NCI-H2107 treated with DMSO at 0.1 percent for 48 hours (cell line): Measurements from ENCODE around the gene WDFY3.
"Not testable (repeated sequence)": the region's sequence is repeated elsewhere in the genome, so short reads cannot be mapped to it uniquely, and the experiment has no call there.

Experiments used
- DNase-seq: peaks from one replicate; lab custom pipeline; 2025; ENCODE audit not compliant: unreplicated experiment; lab: John Stamatoyannopoulos, UW

Gene WDFY3

DNA sequence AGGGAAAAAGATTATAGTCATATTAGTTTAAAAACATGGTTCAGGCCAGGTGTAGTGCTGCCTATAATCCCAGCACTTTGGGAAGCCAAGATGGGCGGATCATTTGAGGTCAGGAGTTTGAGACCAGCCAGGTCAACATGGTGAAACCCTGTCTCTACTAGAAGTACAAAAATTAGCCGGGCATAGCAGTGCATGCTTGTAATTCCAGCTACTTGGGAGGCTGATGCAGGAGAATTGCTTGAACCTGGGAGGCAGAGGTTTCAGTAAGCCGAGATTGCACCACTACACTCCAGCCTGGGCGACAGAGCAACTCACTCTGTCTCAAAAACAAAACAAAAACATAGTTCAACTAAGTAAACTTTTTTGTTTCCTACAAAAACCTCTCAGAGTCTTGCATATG, 283.8 kb downstream of the WDFY3 start:
- DNase-seq: not testable (repeated sequence)

GRCh38 chr4:84681486-84682274, 284.8 kb downstream of the WDFY3 start:
- DNase-seq: no peak

DNA sequence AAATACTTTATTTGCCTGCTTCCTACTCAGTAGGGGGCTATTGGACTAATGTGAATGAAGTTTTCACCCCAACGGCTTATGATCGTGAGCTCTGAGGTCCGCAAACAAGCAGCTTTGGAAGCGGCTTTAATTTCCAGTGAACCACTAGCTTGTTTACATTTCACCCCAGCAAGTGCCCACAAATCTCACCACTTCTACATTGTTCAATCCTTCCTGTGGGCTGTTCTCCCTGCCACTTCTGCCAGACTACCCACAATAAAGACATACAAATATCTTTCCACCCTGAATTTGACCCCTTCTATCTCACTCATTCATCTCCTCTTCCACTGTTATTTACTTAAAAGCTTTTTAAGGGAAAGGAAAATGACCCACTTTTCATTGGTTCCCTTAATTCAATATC, 285.5 kb downstream of the WDFY3 start:
- peak; percentile 36 for DNase-seq

GRCh38 chr4:84678976-84679744, 287.3 kb downstream of the WDFY3 start:
- no peak for DNase-seq

DNA sequence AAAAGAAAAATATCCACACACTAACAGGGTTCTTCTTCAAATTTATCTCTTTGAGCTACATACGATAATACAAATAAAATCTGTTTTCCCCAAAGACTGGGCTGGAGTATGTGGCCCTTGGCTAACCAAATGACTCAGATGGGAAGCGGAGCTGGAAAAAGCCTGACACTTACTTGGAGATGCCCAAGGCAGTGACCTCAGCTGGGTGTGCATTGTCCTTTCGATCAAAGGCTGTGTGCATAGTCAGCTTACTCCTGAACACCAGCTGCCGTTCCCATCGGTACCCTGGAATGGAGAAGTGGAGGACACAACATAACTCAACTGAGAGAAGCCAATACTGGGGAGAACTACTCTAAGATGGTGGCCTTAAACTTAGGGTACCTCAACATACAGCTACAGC, 288.5 kb downstream of the WDFY3 start:
- no peak for DNase-seq

DNA sequence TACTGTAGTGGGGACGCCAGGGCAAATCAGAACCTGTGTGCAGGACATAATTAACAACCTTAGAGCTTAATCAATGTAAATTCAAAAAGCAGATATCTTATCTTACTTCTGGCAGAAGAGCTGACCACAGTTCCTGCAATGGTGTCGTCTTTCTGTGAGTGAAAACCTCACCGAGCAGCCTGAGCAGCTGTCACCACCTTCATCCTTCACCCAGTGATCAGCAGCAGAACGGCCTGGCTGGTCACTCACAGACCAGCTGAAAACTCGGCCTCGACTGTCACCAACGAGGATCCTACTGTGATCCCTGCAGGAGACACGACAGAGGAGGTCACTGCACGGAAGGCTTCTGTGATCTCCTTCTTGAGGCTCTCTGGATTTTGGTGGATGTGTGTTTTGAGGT, 289.4 kb downstream of the WDFY3 start:
- no peak for DNase-seq

GRCh38 chr4:84673475-84674240, 292.8 kb downstream of the WDFY3 start:
- no peak for DNase-seq

DNA sequence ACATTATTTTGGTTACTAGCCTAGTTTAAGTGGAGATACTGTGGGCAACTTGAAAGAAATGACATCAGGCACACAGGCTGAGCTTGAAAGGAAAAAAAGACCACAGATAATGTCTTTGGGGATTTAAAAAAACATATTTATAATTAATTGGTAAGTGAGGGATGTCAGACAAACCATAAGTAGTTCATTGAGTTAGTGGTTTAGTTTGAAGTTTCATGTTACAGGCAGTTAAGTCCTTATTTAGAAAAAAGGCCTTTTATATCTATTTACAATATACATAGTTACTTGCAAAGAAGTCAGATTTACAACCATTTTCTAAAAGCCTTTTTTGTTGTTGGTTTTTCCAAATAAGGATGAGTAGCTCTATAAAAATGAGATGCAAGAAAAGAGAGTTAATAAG, 294.3 kb downstream of the WDFY3 start:
- DNase-seq: no peak

DNA sequence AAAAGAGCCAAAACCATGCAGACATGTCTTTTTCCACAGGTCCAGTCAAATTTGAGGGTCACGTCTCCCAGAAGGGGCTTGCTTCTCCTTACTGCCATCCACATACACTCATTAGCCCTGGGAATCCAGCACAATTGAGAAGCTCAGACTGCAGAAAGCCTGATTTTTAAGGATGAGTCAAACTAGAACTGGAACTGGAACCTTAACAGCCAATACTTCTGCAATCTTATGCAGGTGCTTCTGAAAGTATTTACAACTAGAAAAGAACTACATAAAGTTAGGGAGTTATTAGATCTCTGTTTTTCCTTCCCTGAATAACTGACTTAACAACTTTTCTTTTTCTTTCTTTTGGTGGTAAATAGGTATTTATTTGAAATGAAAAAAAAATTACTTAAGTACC, 297.3 kb downstream of the WDFY3 start:
- DNase-seq: no peak

GRCh38 chr4:84666439-84666838, 300.1 kb downstream of the WDFY3 start:
- no peak for DNase-seq

DNA sequence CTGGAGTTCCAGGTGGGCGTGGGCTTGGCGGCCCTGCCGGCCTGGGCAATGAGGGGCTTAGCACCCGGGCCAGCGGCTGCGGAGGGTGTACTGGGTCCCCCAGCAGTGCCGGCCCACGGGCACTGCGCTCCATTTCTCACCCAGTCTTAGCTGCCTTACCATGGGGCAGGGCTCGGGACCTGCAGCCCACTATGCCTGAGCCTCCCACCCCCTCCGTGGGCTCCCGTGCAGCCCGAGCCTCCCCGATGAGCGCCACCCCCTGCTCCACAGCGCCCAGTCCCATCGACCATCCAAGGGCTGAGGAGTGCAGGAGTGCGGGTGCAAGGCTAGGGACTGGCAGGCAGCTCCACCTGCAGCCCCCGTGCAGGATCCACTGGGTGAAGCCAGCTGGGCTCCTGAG, 301.7 kb downstream of the WDFY3 start:
- not testable (repeated sequence) for DNase-seq

GRCh38 chr4:84661191-84661939, 305.1 kb downstream of the WDFY3 start:
- DNase-seq: no peak

DNA sequence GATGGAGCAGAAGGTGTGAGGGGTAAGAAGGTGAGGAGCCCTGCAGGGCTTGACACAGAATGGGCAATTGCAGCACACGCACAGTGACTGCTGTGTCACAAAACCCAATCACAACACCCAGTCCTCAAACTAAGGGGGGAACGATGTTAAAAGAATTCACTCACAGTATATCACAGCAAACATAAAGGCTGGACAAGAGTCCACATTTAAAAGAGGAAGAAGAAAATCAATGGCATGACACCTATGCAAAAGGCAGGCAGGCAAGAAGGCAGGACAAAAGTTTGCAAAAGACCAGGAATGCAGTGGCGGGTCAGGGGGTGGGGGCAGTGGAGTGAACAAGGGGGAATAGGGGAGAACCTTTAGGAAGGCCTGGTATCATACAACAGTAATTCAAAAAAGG, 305.9 kb downstream of the WDFY3 start:
- DNase-seq: no peak

DNA sequence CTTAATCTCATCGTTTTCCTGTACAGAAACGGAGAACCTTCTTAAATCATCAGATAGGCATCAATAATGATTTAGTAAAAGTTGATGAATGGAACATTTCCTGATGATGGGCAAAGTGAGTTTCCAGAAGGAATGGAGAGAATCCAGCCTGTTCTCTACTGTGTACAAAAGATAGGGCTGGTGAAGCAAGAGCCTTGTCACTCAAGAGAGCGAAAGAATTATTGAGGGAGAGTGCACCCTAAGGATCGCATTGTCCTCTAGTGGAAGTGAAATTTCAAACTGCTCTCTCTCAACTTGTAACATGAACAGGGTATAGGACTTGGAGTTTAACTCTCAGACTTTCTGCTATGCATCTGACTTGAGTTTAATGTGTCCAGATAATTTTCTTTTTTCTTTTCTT, 314.0 kb downstream of the WDFY3 start:
- DNase-seq: no peak

- no peak for DNase-seq
Measured at GRCh38 chr4:84651499-84651898, 315.0 kb downstream of the WDFY3 start.

DNA sequence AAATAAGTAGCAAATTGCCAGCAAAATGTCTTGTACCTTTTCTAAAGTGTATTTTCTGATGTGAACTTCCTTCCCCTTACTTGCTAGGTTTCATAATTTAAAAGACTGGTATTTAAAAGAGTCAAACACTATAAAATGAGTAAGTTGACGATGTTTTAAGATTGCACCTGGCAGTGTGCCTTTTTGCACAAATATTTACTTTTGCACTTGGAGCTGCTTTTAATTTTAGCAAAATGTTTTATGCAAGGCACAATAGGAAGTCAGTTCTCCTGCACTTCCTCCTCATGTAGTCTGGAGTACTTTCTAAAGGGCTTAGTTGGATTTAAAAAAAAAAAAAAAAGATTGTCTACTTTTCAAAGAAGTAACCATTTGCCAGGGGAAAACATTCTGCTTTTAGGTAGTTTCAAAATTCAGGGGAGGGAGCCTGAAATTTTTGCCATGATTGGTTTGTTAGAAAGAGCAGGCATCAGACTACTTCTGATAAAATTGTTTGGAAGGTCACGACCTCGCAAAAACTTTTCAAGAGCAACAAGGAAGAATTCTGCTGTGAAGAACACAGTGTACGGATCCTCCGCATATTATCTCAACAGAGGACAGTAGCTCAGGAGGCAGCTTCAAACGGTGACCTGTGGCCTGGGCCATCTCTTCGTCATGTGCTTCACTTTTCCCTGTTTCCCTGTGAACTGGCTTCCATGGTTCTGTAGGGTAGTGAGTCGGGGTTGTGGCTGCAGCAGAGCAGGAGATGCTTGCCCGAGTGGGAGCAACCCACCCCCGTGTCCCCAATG, 317.4 kb downstream of the WDFY3 start:
- no peak for DNase-seq

DNA sequence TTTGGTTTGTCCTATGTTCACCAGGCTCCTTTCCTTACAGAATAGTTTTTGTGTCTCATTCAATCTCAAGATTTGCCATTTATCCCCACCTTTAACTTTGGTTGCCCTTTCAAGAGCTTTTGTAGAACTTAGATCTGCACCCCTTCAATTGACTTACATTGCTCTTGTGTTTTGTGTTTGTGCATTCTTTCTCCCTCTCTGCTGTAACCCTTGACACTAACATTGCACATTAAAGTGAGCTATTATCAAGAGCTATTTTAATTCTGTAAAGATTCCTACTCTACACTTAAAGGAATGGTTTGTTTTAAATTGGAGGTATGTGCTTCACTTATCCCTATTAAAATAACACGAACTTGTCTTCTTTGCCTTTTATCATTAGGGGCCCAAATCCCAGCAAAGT, 318.3 kb downstream of the WDFY3 start:
- no peak for DNase-seq

DNA sequence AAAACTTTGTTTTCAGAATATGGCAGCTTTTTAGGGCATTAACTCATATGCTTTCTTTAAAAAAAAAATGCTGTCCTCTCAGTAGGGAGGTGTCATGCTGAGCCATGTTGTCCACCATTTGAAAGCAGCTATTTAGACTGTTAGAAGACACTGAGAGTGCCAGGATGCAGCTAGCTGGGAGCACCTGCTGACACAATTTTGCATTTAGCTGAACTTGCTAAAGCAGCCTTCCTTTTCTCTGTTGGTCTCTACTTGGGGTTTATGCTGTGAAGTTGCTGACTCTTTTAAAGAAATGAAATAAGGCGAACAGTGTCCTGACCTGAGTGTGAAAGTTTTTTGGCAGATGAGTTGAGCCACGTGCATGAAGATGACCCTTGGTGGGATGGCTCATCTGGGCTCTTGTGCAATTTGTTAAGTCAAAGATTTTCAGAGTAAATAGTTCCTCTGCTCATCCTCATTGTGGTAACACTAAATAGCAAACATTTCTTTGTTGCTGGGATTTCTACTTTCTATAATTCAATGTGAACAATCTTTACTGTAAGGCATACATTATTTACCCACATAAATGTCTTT, 319.1 kb downstream of the WDFY3 start:
- DNase-seq: no peak

- peak; percentile 18 for DNase-seq
Measured at GRCh38 chr4:84644087-84644486, 322.4 kb downstream of the WDFY3 start.

- peak; percentile 2 for DNase-seq
Measured at GRCh38 chr4:84639145-84639544, 327.3 kb downstream of the WDFY3 start.
